ENCODE results near the gene OR14I1. TPM values are rescaled to one million over a fixed set of nuclear protein-coding genes. Genes with fewer than 3 reads are reported as not detected.

Gene OR14I1
- not detected for total RNA-seq

GRCh38 chr1:248702714-248703113 is at the start of gene OR14I1:
Gene OR14I1, minus strand, starts transcription at chr1:248702766.
- H3K9me3 ChIP-seq, result no peaks in the 10 kb centered on the region

GRCh38 chr1:248751635-248752034 is 49.1 kb upstream of the OR14I1 start:
- H3K4me3 ChIP-seq, result no peak overlapping the region
- TF ChIP-seq POLR2AphosphoS5 (IDR thresholded peaks at IDR 0.05; ENCODE audit: insufficient read depth in 1 of 2, low read depth in 1 of 2) (no peak), POLR2A (IDR thresholded peaks at IDR 0.05) (no peak), CTCF (IDR thresholded peaks at IDR 0.05) (no peak)
- H3K4me1 ChIP-seq, result no peaks in the 10 kb centered on the region
- no peaks in the 10 kb centered on the region for H3K27me3 ChIP-seq
- no peaks in the 10 kb centered on the region for H3K9me3 ChIP-seq
- no peak overlapping the region for H3K27ac ChIP-seq
- intact Hi-C loops (cut with DNase I), result no loop called here
- H3K36me3 ChIP-seq, result no peaks in the 10 kb centered on the region
- no peak for DNase-seq (ENCODE audit: extremely low spot score in 2 of 2)

More at GRCh38 chr1:248702714-248703113, at the start of gene OR14I1:
- no peak for DNase-seq (ENCODE audit: extremely low spot score in 2 of 2)
- Histone ChIP-seq H3K4me1 (no peaks in the 10 kb centered on the region), H3K36me3 (no peaks in the 10 kb centered on the region), H3K27ac (no peak within 1 kb of the TSS), H3K4me3 (no peak within 1 kb of the TSS), H3K27me3 (no peaks in the 10 kb centered on the region)
- TF ChIP-seq POLR2AphosphoS5 (IDR thresholded peaks at IDR 0.05; ENCODE audit: insufficient read depth in 1 of 2, low read depth in 1 of 2) (no peak), CTCF (IDR thresholded peaks at IDR 0.05) (no peak), POLR2A (IDR thresholded peaks at IDR 0.05) (no peak)
- intact Hi-C loops (cut with DNase I), result no loop called here

- H3K9me3 ChIP-seq, result no peaks in the 10 kb centered on the region
- TF ChIP-seq POLR2AphosphoS5 (IDR thresholded peaks at IDR 0.05; ENCODE audit: insufficient read depth in 1 of 2, low read depth in 1 of 2), result no peak
- TF ChIP-seq POLR2A (IDR thresholded peaks at IDR 0.05), result no peak
- TF ChIP-seq CTCF (IDR thresholded peaks at IDR 0.05), result no peak
- H3K4me1 ChIP-seq, result no peaks in the 10 kb centered on the region
- intact Hi-C loops (cut with DNase I), result no loop called here
- H3K27me3 ChIP-seq, result no peaks in the 10 kb centered on the region
- H3K36me3 ChIP-seq, result no peaks in the 10 kb centered on the region
- H3K4me3 ChIP-seq, result no peak overlapping the region
- DNase-seq (ENCODE audit: extremely low spot score in 2 of 2), result no peak
- no peak overlapping the region for H3K27ac ChIP-seq
Measured at GRCh38 chr1:248751142-248751541, 48.6 kb upstream of the OR14I1 start.

GRCh38 chr1:248750496-248750895 is 47.9 kb upstream of the OR14I1 start:
- no peak for DNase-seq (ENCODE audit: extremely low spot score in 2 of 2)
- TF ChIP-seq POLR2A (IDR thresholded peaks at IDR 0.05), result no peak
- TF ChIP-seq CTCF (IDR thresholded peaks at IDR 0.05), result no peak
- TF ChIP-seq POLR2AphosphoS5 (IDR thresholded peaks at IDR 0.05; ENCODE audit: insufficient read depth in 1 of 2, low read depth in 1 of 2), result no peak
- Histone ChIP-seq H3K9me3 (no peaks in the 10 kb centered on the region), H3K4me1 (no peaks in the 10 kb centered on the region), H3K27me3 (no peaks in the 10 kb centered on the region), H3K27ac (no peak overlapping the region), H3K4me3 (no peak overlapping the region), H3K36me3 (no peaks in the 10 kb centered on the region)
- intact Hi-C loops (cut with DNase I), result no loop called here

- Histone ChIP-seq H3K9me3 (no peaks in the 10 kb centered on the region), H3K27ac (no peak overlapping the region), H3K27me3 (no peaks in the 10 kb centered on the region), H3K4me1 (no peaks in the 10 kb centered on the region), H3K4me3 (no peak overlapping the region), H3K36me3 (no peaks in the 10 kb centered on the region)
- TF ChIP-seq POLR2A (IDR thresholded peaks at IDR 0.05) (no peak), CTCF (IDR thresholded peaks at IDR 0.05) (no peak), POLR2AphosphoS5 (IDR thresholded peaks at IDR 0.05; ENCODE audit: insufficient read depth in 1 of 2, low read depth in 1 of 2) (no peak)
- no peak for DNase-seq (ENCODE audit: extremely low spot score in 2 of 2)
- intact Hi-C loops (cut with DNase I), result no loop called here
Measured at GRCh38 chr1:248748211-248748610, 45.6 kb upstream of the OR14I1 start.
